ENCODE data around the gene TRMT10C. TPM values are rescaled to one million over a fixed set of nuclear protein-coding genes. Genes with fewer than 3 reads are reported as not detected.
"Not testable (repeated sequence)": the region's sequence is repeated elsewhere in the genome, so short reads cannot be mapped to it uniquely, and the experiment has no call there.

Gene TRMT10C
- total RNA-seq, 2 donors from 2014 or later, result 21.5 to 22.8 TPM

DNA sequence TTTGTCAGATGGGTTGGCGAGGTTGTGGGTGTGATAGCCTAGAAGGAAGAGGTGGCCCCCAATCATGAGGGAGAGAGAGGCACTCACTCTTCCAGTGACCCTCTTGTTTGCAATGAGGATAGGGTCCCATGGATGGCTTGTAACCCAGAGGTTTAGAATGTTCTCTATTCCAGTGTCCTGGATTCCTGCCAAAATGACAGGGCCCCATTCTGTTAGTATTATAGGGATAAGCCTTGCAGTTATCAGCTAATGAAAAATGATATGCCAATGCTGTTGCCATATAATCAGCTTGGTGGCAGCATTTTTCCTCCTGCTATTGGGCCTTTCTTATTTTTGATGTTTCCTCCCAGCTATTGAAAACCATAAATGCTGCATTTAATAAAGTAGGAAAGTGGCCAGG is 25.4 kb upstream of the TRMT10C start:
- H3K4me1 ChIP-seq, result no peaks in the 10 kb centered on the region
- H3K36me3 ChIP-seq, result no peaks in the 10 kb centered on the region
- H3K4me3 ChIP-seq, result no peak overlapping the region
- DNase-seq (ENCODE audit: low spot score), result no peak
- TF ChIP-seq, protein P1, sequence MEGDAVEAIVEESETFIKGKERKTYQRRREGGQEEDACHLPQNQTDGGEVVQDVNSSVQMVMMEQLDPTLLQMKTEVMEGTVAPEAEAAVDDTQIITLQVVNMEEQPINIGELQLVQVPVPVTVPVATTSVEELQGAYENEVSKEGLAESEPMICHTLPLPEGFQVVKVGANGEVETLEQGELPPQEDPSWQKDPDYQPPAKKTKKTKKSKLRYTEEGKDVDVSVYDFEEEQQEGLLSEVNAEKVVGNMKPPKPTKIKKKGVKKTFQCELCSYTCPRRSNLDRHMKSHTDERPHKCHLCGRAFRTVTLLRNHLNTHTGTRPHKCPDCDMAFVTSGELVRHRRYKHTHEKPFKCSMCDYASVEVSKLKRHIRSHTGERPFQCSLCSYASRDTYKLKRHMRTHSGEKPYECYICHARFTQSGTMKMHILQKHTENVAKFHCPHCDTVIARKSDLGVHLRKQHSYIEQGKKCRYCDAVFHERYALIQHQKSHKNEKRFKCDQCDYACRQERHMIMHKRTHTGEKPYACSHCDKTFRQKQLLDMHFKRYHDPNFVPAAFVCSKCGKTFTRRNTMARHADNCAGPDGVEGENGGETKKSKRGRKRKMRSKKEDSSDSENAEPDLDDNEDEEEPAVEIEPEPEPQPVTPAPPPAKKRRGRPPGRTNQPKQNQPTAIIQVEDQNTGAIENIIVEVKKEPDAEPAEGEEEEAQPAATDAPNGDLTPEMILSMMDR (IDR thresholded peaks at IDR 0.05), result no peak
- no peak overlapping the region for H3K27ac ChIP-seq
- no peaks in the 10 kb centered on the region for H3K9me3 ChIP-seq
- H3K27me3 ChIP-seq, result no peaks in the 10 kb centered on the region

DNA sequence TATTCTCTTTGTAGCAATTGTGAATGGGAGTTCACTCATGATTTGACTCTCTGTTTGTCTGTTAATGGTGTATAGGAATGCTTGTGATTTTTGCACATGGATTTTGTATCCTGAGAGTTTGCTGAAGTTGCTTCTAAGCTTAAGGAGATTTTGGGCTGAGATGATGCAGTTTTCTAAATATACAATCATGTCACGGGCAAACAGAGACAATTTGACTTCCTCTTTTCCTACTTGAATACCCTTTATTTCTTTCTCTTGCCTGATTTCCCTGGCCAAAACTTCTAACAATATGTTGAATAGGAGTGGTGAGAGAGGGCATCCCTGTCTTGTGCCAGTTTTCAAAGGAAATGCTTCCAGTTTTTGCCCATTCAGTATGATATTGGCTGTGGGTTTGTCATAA is 24.7 kb upstream of the TRMT10C start:
- H3K9me3 ChIP-seq; H3K4me1 ChIP-seq; H3K4me3 ChIP-seq; DNase-seq (ENCODE audit: low spot score); H3K27ac ChIP-seq; H3K36me3 ChIP-seq; H3K27me3 ChIP-seq: not testable (repeated sequence)

DNA sequence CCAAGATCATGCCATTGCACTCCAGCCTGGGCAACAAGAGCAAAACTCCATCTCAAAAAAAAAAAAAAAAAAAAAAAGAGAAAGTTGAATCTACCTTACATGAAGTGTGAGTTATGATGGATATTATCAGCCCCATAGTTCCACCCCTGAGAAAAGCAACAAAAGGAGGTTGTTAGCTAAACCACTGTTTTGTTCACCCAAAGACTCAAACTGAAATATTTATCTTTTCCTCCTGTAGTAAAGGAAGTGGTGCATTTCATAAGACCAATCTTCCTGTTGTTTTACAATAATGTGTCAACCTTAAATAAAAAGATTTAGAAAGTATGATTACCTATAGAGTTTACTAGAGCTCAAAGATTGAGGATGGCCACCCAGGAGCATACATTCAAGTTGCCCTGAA is 18.7 kb upstream of the TRMT10C start:
- no peak overlapping the region for H3K27ac ChIP-seq
- TF ChIP-seq, protein P1 (IDR thresholded peaks at IDR 0.05), result no peak
- no peaks in the 10 kb centered on the region for H3K9me3 ChIP-seq
- no peak for DNase-seq (ENCODE audit: low spot score)
- H3K4me1 ChIP-seq, result no peaks in the 10 kb centered on the region
- no peak overlapping the region for H3K4me3 ChIP-seq
- no peaks in the 10 kb centered on the region for H3K27me3 ChIP-seq
- no peaks in the 10 kb centered on the region for H3K36me3 ChIP-seq

DNA sequence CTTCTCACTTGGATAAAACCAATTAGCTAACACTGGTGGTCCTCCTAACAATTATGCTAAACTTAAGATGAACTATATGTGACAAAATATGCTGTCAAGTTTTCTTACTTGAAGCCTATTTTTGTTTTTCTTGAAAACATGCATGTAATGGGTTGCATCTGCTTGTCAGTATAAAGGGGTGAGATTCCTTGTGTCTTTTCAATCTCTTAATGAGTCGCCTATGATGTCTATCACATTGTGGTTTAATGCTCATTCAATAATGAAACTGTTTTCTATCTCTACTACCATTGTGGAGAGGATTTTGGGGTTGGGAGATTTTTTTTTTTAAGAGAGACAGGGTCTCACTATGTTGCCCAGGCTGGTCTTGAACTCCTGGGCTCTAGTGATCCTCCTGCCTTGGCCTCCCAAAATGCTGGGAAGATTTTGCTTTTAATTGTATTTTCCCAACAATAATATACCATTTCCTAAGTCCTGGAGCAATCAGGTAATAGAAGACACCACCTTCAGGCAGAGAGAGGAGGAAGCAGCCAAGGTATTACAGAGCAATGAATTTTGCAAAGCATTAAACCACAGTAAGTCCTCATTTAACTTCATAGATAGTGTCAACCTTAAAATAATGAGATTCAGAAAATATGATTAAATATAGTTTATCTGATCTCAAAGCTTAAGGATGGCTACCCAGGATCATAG is 17.4 kb upstream of the TRMT10C start:
- Histone ChIP-seq H3K4me3 (no peak overlapping the region), H3K36me3 (no peaks in the 10 kb centered on the region), H3K27me3 (no peaks in the 10 kb centered on the region), H3K9me3 (no peaks in the 10 kb centered on the region), H3K27ac (no peak overlapping the region), H3K4me1 (no peaks in the 10 kb centered on the region)
- no peak for DNase-seq (ENCODE audit: low spot score)
- TF ChIP-seq, protein P1 (IDR thresholded peaks at IDR 0.05), result no peak

DNA sequence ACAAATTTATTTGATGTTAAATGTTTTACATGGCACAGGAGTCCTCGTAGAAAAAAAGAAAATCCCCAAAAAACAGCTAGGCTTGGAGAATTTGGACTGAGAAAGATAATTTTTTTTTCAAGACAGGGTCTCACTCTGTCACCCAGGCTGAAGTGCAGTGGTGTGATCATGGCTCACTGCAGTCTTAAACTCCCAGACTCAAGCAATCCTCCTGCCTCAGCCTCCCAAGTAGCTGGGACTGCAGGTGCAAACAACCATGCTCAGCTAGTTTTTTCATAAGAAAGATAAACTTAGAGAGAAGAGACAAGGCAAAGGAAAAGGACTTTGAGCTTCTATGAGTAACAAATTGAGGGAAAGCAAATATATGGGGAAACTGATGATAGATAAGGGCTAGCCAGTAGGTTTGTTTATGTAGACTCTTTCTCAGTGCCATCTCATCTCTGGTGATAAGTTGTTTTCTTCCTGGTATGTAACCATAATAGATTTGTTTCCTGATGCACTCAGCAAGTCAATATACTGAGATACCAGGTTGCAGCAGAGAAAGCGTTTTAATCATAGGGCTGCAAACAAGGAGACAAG is 13.1 kb upstream of the TRMT10C start:
- TF ChIP-seq, protein P1 (IDR thresholded peaks at IDR 0.05), result no peak
- no peaks in the 10 kb centered on the region for H3K27me3 ChIP-seq
- H3K4me3 ChIP-seq, result no peak overlapping the region
- no peaks in the 10 kb centered on the region for H3K9me3 ChIP-seq
- no peaks in the 10 kb centered on the region for H3K4me1 ChIP-seq
- H3K36me3 ChIP-seq, result no peaks in the 10 kb centered on the region
- H3K27ac ChIP-seq, result no peak overlapping the region
- no peak for DNase-seq (ENCODE audit: low spot score)

DNA sequence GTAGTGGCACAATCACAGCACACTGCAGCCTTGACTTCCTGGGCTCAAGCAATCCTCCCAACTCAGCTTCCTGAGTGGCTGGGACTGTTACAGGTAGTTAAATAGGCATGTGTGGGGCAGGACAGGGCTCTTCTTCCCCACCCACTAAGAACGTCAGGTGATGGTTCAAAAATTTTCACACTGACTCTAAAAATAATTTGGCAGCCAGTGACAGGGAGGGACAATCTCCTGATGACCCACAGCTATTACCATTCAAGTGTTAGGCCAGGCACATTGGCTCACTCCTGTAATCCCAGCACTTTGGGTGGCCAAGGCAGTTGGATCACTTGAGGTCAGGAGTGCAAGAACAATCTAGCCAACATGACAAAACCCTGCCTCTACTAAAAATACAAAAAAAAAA is 12.2 kb upstream of the TRMT10C start:
- TF ChIP-seq, protein P1 (IDR thresholded peaks at IDR 0.05), result no peak
- no peak for DNase-seq (ENCODE audit: low spot score)
- Histone ChIP-seq H3K4me1 (no peaks in the 10 kb centered on the region), H3K36me3 (no peaks in the 10 kb centered on the region), H3K27ac (no peak overlapping the region), H3K4me3 (no peak overlapping the region), H3K27me3 (no peaks in the 10 kb centered on the region), H3K9me3 (no peaks in the 10 kb centered on the region)

DNA sequence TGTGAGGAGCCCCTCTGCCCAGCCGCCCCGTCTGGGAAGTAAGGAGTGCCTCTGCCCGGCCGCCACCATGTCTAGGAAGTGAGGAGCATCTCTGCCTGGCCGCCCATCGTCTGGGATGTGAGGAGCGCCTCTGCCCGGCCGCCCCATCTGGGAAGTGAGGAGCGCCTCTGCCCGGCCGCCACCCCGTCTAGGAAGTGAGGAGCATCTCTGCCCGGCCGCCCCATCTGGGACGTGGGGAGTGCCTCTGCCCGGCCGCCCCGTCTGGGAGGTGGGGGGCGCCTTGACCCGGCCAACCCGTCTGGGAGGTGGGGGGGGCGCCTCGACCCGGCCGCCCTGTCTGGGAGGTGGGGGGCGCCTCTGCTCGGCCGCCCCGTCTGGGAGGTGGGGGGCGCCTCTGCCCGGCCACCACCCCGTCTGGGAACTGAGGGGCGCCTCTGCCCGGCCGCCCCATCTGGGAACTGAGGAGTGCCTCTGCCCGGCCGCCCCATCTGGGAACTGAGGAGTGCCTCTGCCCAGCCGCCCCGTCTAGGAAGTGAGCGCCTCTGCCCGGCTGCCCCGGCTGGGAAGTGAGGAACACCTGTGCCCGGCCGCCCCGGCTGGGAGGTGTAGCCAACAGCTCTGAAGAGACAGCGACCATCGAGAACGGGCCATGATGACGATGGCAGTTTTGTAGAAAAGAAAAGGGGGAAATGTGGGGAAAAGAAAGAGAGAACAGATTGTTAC is 10.1 kb upstream of the TRMT10C start:
- H3K27me3 ChIP-seq; H3K4me1 ChIP-seq; DNase-seq (ENCODE audit: low spot score): not testable (repeated sequence)

DNA sequence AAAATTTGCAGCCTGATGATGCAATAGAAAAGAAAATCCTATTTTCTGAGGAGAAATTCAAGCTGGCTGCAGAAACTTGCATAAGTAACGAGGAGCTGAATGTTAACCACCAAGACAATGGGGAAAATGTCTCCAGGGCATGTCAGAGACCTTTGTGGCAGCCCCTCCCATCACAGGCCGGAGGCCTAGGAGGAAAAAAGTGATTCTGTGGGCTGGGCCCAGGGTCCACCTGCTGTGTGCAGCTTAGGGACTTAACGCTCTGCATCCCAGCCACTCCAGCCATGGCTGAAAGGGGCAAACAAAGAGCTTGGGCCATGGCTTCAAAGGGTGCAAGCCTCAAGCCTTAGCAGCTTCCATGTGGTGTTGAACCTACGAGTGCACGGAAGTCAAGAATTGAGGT is 8.3 kb upstream of the TRMT10C start:
- not testable (repeated sequence) for H3K9me3 ChIP-seq; H3K27me3 ChIP-seq; H3K27ac ChIP-seq; H3K36me3 ChIP-seq; DNase-seq (ENCODE audit: low spot score); H3K4me1 ChIP-seq; H3K4me3 ChIP-seq

More for the DNA sequence above, 10.1 kb upstream of the TRMT10C start:
- not testable (repeated sequence) for H3K9me3 ChIP-seq, H3K4me3 ChIP-seq, H3K36me3 ChIP-seq, H3K27ac ChIP-seq

Data from right atrium auricular region (tissue), 2 donors.